ENCODE results near the gene ARHGAP18.
A peak's percentile ranks its signal among the peaks of the same experiment; 100 is the strongest.

Gene ARHGAP18

GRCh38 chr6:129709769-129710449 is at the start of gene ARHGAP18:
Gene ARHGAP18 (minus strand): TSS chr6:129710177. CDS start chr6:129710136, 41 bp downstream.
- DNase-seq = peak; percentile 86

- no peak for DNase-seq
Measured at GRCh38 chr6:129755787-129756186, 45.8 kb upstream of the ARHGAP18 start.

- DNase-seq = no peak
Measured at GRCh38 chr6:129754750-129755149, 44.8 kb upstream of the ARHGAP18 start.

GRCh38 chr6:129753422-129753821 is 43.4 kb upstream of the ARHGAP18 start:
- DNase-seq = no peak

- DNase-seq = no peak
Measured at GRCh38 chr6:129751384-129751783, 41.4 kb upstream of the ARHGAP18 start.

- DNase-seq = no peak
Measured at GRCh38 chr6:129750360-129750759, 40.4 kb upstream of the ARHGAP18 start.

- DNase-seq = peak; percentile 63
Measured at GRCh38 chr6:129749749-129750120, 39.8 kb upstream of the ARHGAP18 start.

GRCh38 chr6:129748901-129749748 is 39.1 kb upstream of the ARHGAP18 start:
- DNase-seq = no peak

GRCh38 chr6:129748212-129748900 is 38.4 kb upstream of the ARHGAP18 start:
- peak; percentile 85 for DNase-seq

GRCh38 chr6:129747588-129748112 is 37.7 kb upstream of the ARHGAP18 start:
- DNase-seq = no peak

- DNase-seq = no peak
Measured at GRCh38 chr6:129744880-129745237, 34.9 kb upstream of the ARHGAP18 start.

GRCh38 chr6:129744201-129744879 is 34.4 kb upstream of the ARHGAP18 start:
- no peak for DNase-seq

- no peak for DNase-seq
Measured at GRCh38 chr6:129740013-129740412, 30.0 kb upstream of the ARHGAP18 start.

GRCh38 chr6:129736105-129736504 is 26.1 kb upstream of the ARHGAP18 start:
- DNase-seq = no peak

- DNase-seq = no peak
Measured at GRCh38 chr6:129733290-129733689, 23.3 kb upstream of the ARHGAP18 start.

GRCh38 chr6:129732542-129732941 is 22.6 kb upstream of the ARHGAP18 start:
- DNase-seq = no peak

- no peak for DNase-seq
Measured at GRCh38 chr6:129732034-129732433, 22.1 kb upstream of the ARHGAP18 start.

GRCh38 chr6:129731428-129731827 is 21.5 kb upstream of the ARHGAP18 start:
- DNase-seq = no peak

- DNase-seq = peak; percentile 61
Measured at GRCh38 chr6:129730477-129731165, 20.6 kb upstream of the ARHGAP18 start.

GRCh38 chr6:129726650-129727049 is 16.7 kb upstream of the ARHGAP18 start:
- DNase-seq = no peak

- no peak for DNase-seq
Measured at GRCh38 chr6:129725341-129725740, 15.4 kb upstream of the ARHGAP18 start.

- DNase-seq = no peak
Measured at GRCh38 chr6:129719692-129720091, 9.7 kb upstream of the ARHGAP18 start.
